ENCODE data around the gene ABCD1. TPM values are rescaled to one million over a fixed set of nuclear protein-coding genes. Genes with fewer than 3 reads are reported as not detected.

The ABCD1 gene
- total and polyA plus RNA-seq, 9 of the 15 experiments (the other 6 are each of a cell fraction or from before 2014, with no cell fraction given), result 0.07 to 6.9 (median 2.2) TPM

- TF ChIP-seq, protein P1, sequence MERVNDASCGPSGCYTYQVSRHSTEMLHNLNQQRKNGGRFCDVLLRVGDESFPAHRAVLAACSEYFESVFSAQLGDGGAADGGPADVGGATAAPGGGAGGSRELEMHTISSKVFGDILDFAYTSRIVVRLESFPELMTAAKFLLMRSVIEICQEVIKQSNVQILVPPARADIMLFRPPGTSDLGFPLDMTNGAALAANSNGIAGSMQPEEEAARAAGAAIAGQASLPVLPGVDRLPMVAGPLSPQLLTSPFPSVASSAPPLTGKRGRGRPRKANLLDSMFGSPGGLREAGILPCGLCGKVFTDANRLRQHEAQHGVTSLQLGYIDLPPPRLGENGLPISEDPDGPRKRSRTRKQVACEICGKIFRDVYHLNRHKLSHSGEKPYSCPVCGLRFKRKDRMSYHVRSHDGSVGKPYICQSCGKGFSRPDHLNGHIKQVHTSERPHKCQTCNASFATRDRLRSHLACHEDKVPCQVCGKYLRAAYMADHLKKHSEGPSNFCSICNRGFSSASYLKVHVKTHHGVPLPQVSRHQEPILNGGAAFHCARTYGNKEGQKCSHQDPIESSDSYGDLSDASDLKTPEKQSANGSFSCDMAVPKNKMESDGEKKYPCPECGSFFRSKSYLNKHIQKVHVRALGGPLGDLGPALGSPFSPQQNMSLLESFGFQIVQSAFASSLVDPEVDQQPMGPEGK (CRISPR knock-in tag; IDR thresholded peaks at IDR 0.05; ENCODE audit: borderline replicate concordance), result no peak
- TF ChIP-seq MTF1 (CRISPR knock-in tag; IDR thresholded peaks at IDR 0.05; ENCODE audit: borderline replicate concordance), result no peak
- TF ChIP-seq NCOA4 (IDR thresholded peaks at IDR 0.05; ENCODE audit: partially characterized antibody), result no peak
- TF ChIP-seq, protein P2, sequence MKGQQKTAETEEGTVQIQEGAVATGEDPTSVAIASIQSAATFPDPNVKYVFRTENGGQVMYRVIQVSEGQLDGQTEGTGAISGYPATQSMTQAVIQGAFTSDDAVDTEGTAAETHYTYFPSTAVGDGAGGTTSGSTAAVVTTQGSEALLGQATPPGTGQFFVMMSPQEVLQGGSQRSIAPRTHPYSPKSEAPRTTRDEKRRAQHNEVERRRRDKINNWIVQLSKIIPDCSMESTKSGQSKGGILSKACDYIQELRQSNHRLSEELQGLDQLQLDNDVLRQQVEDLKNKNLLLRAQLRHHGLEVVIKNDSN (CRISPR knock-in tag; IDR thresholded peaks at IDR 0.05), result 0 out of 2 replicates have a peak, but pooled peaks have one; percentile 11
- no peak for TF ChIP-seq RB1 (IDR thresholded peaks at IDR 0.05; ENCODE audit: low read depth)
- TF ChIP-seq ELK3 (CRISPR knock-in tag; IDR thresholded peaks at IDR 0.05), result no peak
- TF ChIP-seq LEF1 (IDR thresholded peaks at IDR 0.05), result peak; percentile 62; the same call in 1 of the 2 replicates
- no peak for TF ChIP-seq ZNF232 (CRISPR knock-in tag; IDR thresholded peaks at IDR 0.05)
- peak in 1 of 2 experiments; percentile 64; a peak in 2 of 4 replicates for TF ChIP-seq MAZ (CRISPR knock-in tag; conservative IDR thresholded peaks at IDR 0.05 in 1 of 2, IDR thresholded peaks at IDR 0.05 in 1 of 2)
- TF ChIP-seq ARHGAP35 (IDR thresholded peaks at IDR 0.05; ENCODE audit: partially characterized antibody), result no peak
- no peak for TF ChIP-seq ZBTB17 (CRISPR knock-in tag; IDR thresholded peaks at IDR 0.05)
- no peak for TF ChIP-seq BRCA1 (IDR thresholded peaks at IDR 0.05)
- no peak for TF ChIP-seq BRCA1 (CRISPR knock-in tag; IDR thresholded peaks at IDR 0.05)
- TF ChIP-seq NFIC (IDR thresholded peaks at IDR 0.05), result peak; percentile 37
- TF ChIP-seq, protein P3, sequence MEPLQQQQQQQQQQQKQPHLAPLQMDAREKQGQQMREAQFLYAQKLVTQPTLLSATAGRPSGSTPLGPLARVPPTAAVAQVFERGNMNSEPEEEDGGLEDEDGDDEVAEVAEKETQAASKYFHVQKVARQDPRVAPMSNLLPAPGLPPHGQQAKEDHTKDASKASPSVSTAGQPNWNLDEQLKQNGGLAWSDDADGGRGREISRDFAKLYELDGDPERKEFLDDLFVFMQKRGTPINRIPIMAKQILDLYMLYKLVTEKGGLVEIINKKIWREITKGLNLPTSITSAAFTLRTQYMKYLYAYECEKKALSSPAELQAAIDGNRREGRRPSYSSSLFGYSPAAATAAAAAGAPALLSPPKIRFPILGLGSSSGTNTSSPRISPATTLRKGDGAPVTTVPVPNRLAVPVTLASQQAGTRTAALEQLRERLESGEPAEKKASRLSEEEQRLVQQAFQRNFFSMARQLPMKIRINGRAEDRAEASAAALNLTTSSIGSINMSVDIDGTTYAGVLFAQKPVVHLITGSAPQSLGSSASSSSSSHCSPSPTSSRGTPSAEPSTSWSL (CRISPR knock-in tag; IDR thresholded peaks at IDR 0.05; ENCODE audit: borderline replicate concordance), result no peak
- TF ChIP-seq RHOXF2B (CRISPR knock-in tag; conservative IDR thresholded peaks at IDR 0.05), result no peak
- TF ChIP-seq ZNF224 (CRISPR knock-in tag; IDR thresholded peaks at IDR 0.05), result no peak
- TF ChIP-seq GATAD2A (IDR thresholded peaks at IDR 0.05), result peak; percentile 54; the same call in 1 of the 2 replicates
- TF ChIP-seq, protein P4, sequence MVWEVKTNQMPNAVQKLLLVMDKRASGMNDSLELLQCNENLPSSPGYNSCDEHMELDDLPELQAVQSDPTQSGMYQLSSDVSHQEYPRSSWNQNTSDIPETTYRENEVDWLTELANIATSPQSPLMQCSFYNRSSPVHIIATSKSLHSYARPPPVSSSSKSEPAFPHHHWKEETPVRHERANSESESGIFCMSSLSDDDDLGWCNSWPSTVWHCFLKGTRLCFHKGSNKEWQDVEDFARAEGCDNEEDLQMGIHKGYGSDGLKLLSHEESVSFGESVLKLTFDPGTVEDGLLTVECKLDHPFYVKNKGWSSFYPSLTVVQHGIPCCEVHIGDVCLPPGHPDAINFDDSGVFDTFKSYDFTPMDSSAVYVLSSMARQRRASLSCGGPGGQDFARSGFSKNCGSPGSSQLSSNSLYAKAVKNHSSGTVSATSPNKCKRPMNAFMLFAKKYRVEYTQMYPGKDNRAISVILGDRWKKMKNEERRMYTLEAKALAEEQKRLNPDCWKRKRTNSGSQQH (CRISPR knock-in tag; IDR thresholded peaks at IDR 0.05), result no peak
- no peak for TF ChIP-seq FOS (IDR thresholded peaks at IDR 0.05; ENCODE audit: extremely low read depth, insufficient read length)
Measured at GRCh38 chrX:153766098-153766817, 41.6 kb downstream of the ABCD1 start (continued).
